ENCODE results near the gene ADORA2A.

DNA sequence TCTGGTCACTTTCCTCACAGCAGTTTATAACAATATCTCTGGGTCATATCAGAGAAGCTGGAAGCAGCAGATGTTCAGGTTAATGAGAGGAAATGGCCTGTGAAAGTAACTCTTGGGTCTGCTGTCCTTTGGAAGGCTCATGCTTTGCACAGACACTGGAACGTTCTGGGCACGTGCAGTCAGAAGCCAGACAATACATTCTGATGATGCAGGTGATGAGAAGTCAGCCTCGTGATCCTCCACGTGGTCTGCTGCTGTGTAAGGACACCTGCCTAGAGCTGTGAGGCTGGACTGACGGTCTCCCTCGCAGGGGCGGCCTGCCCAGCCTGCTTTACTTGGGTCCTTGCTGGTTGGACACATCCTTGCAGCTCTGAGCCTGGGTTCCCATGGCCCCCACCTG is 18.8 kb upstream of the ADORA2A start:
- TF ChIP-seq, protein P1, sequence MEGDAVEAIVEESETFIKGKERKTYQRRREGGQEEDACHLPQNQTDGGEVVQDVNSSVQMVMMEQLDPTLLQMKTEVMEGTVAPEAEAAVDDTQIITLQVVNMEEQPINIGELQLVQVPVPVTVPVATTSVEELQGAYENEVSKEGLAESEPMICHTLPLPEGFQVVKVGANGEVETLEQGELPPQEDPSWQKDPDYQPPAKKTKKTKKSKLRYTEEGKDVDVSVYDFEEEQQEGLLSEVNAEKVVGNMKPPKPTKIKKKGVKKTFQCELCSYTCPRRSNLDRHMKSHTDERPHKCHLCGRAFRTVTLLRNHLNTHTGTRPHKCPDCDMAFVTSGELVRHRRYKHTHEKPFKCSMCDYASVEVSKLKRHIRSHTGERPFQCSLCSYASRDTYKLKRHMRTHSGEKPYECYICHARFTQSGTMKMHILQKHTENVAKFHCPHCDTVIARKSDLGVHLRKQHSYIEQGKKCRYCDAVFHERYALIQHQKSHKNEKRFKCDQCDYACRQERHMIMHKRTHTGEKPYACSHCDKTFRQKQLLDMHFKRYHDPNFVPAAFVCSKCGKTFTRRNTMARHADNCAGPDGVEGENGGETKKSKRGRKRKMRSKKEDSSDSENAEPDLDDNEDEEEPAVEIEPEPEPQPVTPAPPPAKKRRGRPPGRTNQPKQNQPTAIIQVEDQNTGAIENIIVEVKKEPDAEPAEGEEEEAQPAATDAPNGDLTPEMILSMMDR (IDR thresholded peaks at IDR 0.05) = no peak
- no peak for TF ChIP-seq ZFX (IDR thresholded peaks at IDR 0.05; ENCODE audit: borderline replicate concordance)

Data from 22Rv1 (cell line).